Coronary artery (tissue), 2 donors: ENCODE data around the gene MBLAC1.
A peak's percentile ranks its signal among the peaks of the same experiment; 100 is the strongest.
"Not testable (repeated sequence)": the region's sequence is repeated elsewhere in the genome, so short reads cannot be mapped to it uniquely, and the experiment has no call there.

Experiments used
- DNase-seq: peaks from one replicate; pipeline ENCODE4 v3.0.0-alpha.2; 2017; ENCODE audit warnings: low spot score
- H3K27ac ChIP-seq, 2 donors: fragments of 200-600 bp; sonication (generic); one replicate each; pipeline ENCODE4 v1.5.1; 2016 to 2019
- H3K4me3 ChIP-seq: fragments of 200-600 bp; sonication (generic); 2 replicates; pipeline ENCODE4 v1.5.1; 2016; ENCODE audit warnings: mild to moderate bottlenecking, moderate library complexity
- TF ChIP-seq, protein P1 (sequence below): fragments of 200-600 bp; sonication (generic); IDR thresholded peaks from one replicate; pipeline ENCODE4 v1.5.1; 2019; ENCODE audit warnings: antibody characterized with exemption

Gene MBLAC1

DNA sequence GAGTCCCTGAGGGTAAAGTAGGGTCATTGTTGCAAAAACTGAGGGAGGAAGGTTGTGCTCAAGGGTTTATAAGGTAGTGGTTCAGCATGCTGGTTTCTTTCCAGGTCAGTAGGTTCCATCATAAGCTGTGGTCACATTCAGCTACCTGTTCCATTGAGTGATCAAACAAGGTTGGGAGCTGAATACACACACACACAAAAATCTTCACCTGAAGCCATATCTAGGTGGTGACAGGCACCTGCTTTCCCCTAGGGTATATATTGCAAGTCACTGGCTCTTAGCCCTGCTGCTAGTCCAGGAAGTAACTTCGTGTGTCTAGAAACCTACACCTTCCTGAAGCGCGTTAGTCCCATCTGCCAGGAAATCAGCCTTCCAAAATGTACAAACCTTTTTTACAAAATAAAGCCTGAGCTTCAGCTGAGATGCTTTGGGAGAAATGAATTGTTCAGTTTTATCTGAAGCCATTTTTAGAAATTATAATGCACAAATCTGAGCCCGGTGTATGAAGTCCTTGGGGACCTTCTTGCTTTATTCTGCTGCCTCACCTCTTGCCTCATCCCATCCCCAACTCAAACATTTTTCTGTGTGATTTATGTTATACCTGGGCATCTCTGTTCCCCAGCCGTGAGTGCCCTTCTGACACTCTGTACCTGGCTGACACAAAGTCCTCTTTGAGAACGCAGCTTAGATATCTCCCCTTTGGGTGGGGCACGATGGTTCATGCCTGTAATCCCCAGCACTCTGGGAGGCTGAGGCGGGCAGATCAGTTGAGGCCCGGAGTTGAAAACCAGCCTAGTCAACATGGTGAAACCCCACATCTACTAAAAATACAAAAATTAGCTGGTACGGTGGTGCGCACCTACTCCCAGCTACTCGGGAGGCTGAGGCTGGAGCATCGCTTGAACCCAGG lies 11.3 kb downstream of the MBLAC1 start:
- TF ChIP-seq, protein P1, sequence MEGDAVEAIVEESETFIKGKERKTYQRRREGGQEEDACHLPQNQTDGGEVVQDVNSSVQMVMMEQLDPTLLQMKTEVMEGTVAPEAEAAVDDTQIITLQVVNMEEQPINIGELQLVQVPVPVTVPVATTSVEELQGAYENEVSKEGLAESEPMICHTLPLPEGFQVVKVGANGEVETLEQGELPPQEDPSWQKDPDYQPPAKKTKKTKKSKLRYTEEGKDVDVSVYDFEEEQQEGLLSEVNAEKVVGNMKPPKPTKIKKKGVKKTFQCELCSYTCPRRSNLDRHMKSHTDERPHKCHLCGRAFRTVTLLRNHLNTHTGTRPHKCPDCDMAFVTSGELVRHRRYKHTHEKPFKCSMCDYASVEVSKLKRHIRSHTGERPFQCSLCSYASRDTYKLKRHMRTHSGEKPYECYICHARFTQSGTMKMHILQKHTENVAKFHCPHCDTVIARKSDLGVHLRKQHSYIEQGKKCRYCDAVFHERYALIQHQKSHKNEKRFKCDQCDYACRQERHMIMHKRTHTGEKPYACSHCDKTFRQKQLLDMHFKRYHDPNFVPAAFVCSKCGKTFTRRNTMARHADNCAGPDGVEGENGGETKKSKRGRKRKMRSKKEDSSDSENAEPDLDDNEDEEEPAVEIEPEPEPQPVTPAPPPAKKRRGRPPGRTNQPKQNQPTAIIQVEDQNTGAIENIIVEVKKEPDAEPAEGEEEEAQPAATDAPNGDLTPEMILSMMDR: no peak
- Histone ChIP-seq H3K27ac (no peak overlapping the region), H3K4me3 (no peak overlapping the region)
- DNase-seq: no peak

DNA sequence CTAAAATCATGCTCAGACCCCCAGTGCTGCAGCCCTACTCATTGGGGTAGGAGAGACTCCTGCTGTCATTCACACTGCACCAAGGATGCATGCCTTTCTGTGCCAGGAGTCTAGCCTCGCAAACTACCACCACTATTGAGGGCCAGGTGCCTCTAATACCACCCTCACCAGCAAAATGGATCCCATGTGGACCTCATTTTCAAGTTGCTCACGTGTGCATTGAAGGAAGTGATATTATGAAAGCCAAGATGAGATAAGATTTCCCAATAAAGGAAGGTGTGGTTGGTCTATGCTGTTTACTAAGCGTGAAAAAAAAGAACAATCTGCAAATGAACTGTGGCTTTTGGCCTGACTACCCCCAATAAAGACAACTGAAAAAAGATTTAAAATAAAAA lies 14.8 kb downstream of the MBLAC1 start:
- TF ChIP-seq, protein P1: no peak
- Histone ChIP-seq H3K27ac (no peak overlapping the region), H3K4me3 (no peak overlapping the region)
- no peak for DNase-seq

DNA sequence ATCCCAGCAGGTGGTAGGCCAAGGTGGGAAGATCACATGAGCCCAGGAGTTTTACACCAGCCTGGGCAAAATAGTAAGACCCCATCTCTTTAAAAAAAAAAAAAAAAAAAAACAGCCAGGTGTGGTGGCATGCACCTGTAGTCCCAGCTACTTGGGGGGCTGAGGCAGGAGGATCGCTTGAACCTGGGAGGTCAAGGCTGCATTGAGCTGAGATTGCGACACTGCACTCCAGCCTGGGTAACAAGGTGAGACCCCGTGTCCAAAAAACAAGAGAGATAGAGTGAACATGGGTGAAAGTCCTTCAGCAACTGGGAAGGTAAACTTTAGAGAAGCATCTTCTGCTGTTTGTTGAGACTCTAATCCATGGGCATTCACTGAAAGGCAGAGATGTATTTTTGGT lies 15.7 kb downstream of the MBLAC1 start:
- DNase-seq: no peak
- Histone ChIP-seq H3K27ac (no peak overlapping the region), H3K4me3 (no peak overlapping the region)
- TF ChIP-seq, protein P1: no peak

DNA sequence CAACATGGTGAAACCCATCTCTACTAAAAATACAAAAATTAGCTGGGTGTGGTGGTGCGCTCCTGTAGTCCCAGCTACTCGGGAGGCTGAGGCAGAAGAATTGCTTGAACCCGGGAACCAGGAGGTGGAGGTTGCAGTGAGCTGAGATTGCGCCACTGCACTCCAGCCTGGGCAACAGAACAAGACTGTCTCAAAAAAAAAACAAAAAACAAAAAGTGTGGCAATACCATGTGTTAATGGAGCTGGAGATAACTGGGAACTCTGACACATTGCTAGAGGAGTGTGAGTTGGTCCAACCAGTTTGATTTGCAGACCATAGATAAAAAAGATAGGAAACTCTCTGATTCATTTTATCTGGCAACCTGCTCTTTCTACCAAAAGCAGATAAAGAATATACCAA lies 19.6 kb downstream of the MBLAC1 start:
- not testable (repeated sequence) for DNase-seq

DNA sequence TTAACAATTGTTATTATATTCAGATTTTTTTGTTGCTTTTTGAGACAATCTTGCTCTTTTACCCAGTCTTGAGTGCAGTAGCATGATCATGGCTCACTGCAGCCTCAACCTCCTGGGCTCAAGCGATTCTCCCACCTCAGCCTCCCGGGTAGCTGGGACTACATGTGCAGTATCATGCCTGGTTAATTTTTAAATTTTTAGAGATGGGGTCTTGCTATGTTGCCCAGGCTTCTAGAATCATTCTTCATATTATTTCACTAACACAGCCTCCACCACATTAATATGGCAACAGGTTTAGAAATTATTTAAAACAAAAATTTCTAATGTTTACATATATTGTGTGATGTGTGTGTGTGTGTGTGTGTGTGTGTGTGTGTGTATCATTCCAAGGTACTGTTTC lies 20.5 kb downstream of the MBLAC1 start:
- DNase-seq: no peak
- TF ChIP-seq, protein P1: no peak

More for the DNA sequence above, 19.6 kb downstream of the MBLAC1 start:
- H3K4me3 ChIP-seq, H3K27ac ChIP-seq: not testable (repeated sequence)

DNA sequence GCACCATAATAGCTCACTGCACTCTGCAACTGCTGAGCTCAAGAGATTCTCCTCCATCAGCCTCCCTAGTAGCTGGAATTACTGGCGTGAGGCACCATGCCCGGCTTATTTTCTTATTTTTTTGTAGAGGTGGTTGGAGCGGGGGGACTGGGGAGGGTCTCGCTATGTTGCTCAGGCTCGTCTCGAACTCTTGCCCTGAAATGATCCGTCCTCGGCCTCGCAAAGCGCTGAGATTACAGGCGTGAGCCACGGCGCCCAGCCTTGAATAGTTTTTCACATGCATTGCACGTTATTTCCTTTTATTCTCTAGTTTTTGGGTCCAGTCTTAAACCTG lies 21.4 kb downstream of the MBLAC1 start:
- TF ChIP-seq, protein P1: no peak
- no peak for DNase-seq
- Histone ChIP-seq H3K4me3 (peak overlapping the region; percentile 99), H3K27ac (peak overlapping the region; percentile 85 to 96)

More for the DNA sequence above, 20.5 kb downstream of the MBLAC1 start:
- Histone ChIP-seq H3K27ac (no peak overlapping the region), H3K4me3 (no peak overlapping the region)

DNA sequence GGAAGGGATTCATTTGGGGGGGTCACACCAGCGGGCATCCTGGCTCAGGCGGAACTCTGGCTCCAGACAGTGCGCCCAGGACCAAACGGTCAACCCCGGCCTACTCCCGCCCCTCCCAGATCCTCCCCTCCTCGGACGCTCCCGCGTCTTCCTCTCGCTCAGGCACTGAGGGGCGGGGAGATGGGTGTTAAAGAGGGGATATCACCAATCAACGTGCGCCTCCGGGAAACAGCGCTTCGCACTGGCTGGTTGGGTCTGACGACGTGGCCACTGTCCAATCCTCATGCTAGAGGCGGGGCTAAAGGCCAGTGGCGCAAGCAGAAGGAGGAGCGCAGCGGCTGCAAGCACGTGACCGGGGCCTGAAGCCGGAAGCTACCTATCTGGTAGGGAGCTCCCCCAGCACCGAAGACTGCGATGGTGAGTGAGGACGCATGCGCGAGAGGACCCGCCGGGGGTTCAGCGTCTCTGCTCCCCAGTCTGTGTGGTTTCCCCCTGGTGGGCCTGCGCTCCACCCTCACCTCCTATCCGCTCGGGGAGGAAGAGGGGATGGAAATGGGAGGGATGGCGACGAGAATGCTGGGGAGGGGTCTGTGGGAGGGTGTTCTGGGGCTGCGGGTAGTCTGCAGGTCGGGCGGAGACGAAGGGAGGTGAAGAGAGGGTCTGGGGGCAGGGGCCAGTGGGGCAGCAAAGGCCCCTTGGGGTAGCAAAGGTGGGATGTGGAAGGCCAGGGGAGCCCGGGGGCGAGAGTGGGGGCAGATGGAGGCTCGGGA lies 22.0 kb downstream of the MBLAC1 start, which contains the start of gene LAMTOR4:
Gene LAMTOR4 (plus strand): TSS at position 360 of the 770 bp plus-strand sequence. CDS start 55 bp downstream, at position 415.
- Histone ChIP-seq H3K4me3 (peak within 1 kb of the TSS; percentile 99), H3K27ac (peak within 1 kb of the TSS; percentile 85 to 96)
- peak; percentile 100 for DNase-seq
- TF ChIP-seq, protein P1: no peak
